HepG2 (cell line): Measurements from ENCODE around the gene CEP44. TPM values are rescaled to one million over a fixed set of nuclear protein-coding genes. Genes with fewer than 3 reads are reported as not detected.

Experiments used
- AKNA ChIP-seq: sonication (generic); formaldehyde crosslinking; IDR thresholded peaks from 2 replicates; pipeline ENCODE4 v1.4.0; 2020; ENCODE audit warnings: missing genetic modification reagents, borderline replicate concordance
- ELF3 ChIP-seq: IDR thresholded peaks from 2 replicates; pipeline ENCODE4 v1.6.1; 2016; ENCODE audit warnings: missing genetic modification reagents, missing compliant biosample characterization
- ETV5 ChIP-seq: IDR thresholded peaks from 2 replicates; pipeline ENCODE4 v1.6.1; 2018; ENCODE audit warnings: missing biosample characterization, missing genetic modification reagents, inconsistent platforms, borderline replicate concordance
- FOXK2 ChIP-seq: fragments of 450-650 bp; IDR thresholded peaks from 2 replicates; pipeline ENCODE4 v1.6.1; 2016
- KDM3A ChIP-seq: IDR thresholded peaks from 2 replicates; pipeline ENCODE4 v1.6.1; 2018; ENCODE audit warnings: low read depth, missing compliant biosample characterization
- NBN ChIP-seq: fragments of 450-650 bp; conservative IDR thresholded peaks from 2 replicates; pipeline ENCODE4 v1.6.1; 2017
- PRPF4 ChIP-seq: fragments of 200-400 bp; formaldehyde crosslinking; IDR thresholded peaks from 2 replicates; pipeline ENCODE4 v1.6.1; 2016; ENCODE audit warnings: low read length, low read depth; ENCODE audit not compliant: poor library complexity, severe bottlenecking
- SRY ChIP-seq: sonication (generic); formaldehyde crosslinking; IDR thresholded peaks from 2 replicates; pipeline ENCODE4 v1.8.0; 2022; ENCODE audit warnings: mild to moderate bottlenecking, missing genetic modification reagents
- TBX2 ChIP-seq: sonication (generic); formaldehyde crosslinking; IDR thresholded peaks from 2 replicates; pipeline ENCODE4 v1.5.0; 2020; ENCODE audit warnings: missing genetic modification reagents, mild to moderate bottlenecking, borderline replicate concordance
- ZNF260 ChIP-seq: sonication (generic); formaldehyde crosslinking; IDR thresholded peaks from 2 replicates; pipeline ENCODE4 v1.4.0; 2020; ENCODE audit warnings: missing genetic modification reagents, low read depth, mild to moderate bottlenecking, borderline replicate concordance
- ZNF3 ChIP-seq: IDR thresholded peaks from 2 replicates; pipeline ENCODE4 v1.7.0; 2017; ENCODE audit warnings: inconsistent platforms
- ZNF546 ChIP-seq: sonication (generic); formaldehyde crosslinking; conservative IDR thresholded peaks from 2 replicates; pipeline ENCODE4 v1.8.1; 2023; ENCODE audit warnings: mild to moderate bottlenecking, missing genetic modification reagents
- ZNF878 ChIP-seq: sonication (generic); formaldehyde crosslinking; IDR thresholded peaks from 2 replicates; pipeline ENCODE4 v1.8.1; 2023; ENCODE audit warnings: mild to moderate bottlenecking, missing genetic modification reagents, moderate library complexity
- polyA plus RNA-seq, 8 experiments: library from polyadenylated mRNA; depleted of rRNA in 3 of 8; stranded (reverse) in 7 of 8; unstranded in 1 of 8; fragments of >200 nt; fragmentation: Illumina TruSeq in 4 of 8; extraction: Trizol in 4 of 8; gene quantifications; 2 replicates each; pipeline versions ENCODE4 v1.2.1 to v1.2.3, GENCODE V29; 2011 to 2016; ENCODE audit warnings: low read depth in 4 of 8, missing spikeins in 1 of 8, mixed read lengths in 1 of 8; ENCODE audit not compliant: insufficient read depth in 1 of 8
- total RNA-seq, 5 experiments: library from RNA; depleted of rRNA; stranded (reverse); fragments of >200 nt; fragmentation: Illumina TruSeq; extraction: Trizol; gene quantifications; 2 replicates each; pipeline ENCODE4 v1.2.3, GENCODE V29; 2016; ENCODE audit warnings: low read depth in 1 of 5
- TF ChIP-seq, protein P1 (sequence below): sonication (generic); formaldehyde crosslinking; IDR thresholded peaks from 2 replicates; pipeline ENCODE4 v1.5.0; 2020; ENCODE audit warnings: mild to moderate bottlenecking, missing genetic modification reagents, borderline replicate concordance
- TF ChIP-seq, protein P2 (sequence below): fragments of 450-650 bp; IDR thresholded peaks from 2 replicates; pipeline ENCODE4 v1.6.1; 2016
- TF ChIP-seq, protein P3 (sequence below): IDR thresholded peaks from 2 replicates; pipeline ENCODE4 v1.6.1; 2018; ENCODE audit warnings: missing genetic modification reagents, mild to moderate bottlenecking, missing compliant biosample characterization

CEP44 gene
- total and polyA plus RNA-seq, 2 of the 13 experiments (the other 11 are each of a cell fraction or from before 2014, with no cell fraction given) = 5.5 to 11.9 TPM

DNA sequence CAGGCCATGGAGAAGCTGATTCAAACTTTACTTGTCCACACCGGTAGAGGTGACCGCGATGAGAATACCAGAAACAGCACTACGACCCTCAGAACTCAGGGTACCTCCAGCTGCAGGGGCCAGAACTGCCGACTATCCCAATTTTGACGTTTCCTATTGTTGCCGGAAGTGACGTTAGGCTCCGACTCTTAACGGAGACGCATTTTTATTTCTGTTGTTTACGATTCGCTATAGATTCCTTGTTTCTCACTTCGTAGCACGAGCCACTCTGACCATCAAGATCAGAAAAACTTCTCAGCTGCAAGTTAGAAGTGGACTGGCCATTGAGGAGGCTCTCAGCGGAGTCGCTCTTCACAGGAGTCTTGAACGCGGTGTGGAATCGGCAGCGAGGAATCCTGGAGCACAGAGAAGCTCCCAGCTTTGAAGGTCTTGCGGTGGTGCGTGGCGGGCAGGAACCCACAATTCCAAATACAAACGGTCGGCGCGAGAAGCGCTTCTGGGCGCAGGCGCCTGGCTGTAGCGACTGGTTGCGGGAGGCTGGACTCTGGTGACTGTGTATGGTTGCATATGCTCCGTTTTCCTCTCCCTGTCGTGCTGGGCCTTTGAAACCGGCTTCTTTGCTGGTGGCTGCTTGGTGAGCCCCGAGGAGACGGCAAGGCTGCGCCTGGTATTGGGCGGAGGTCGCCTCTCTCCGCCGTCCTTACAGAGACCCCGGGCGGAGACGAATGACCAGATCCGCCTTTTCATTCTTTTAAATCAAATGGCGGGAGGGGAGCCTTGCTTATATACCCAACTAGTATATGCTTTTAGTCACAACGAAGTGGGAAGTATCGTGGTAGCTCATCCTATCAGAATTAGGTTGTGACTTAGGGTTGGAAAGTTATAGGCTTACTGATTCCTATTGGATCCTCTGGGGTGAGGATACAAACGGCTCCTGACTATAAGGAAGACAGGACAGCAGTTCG is at the start of gene CEP44, which contains the start of gene FBXO8 (continued):
- TF ChIP-seq, protein P1, sequence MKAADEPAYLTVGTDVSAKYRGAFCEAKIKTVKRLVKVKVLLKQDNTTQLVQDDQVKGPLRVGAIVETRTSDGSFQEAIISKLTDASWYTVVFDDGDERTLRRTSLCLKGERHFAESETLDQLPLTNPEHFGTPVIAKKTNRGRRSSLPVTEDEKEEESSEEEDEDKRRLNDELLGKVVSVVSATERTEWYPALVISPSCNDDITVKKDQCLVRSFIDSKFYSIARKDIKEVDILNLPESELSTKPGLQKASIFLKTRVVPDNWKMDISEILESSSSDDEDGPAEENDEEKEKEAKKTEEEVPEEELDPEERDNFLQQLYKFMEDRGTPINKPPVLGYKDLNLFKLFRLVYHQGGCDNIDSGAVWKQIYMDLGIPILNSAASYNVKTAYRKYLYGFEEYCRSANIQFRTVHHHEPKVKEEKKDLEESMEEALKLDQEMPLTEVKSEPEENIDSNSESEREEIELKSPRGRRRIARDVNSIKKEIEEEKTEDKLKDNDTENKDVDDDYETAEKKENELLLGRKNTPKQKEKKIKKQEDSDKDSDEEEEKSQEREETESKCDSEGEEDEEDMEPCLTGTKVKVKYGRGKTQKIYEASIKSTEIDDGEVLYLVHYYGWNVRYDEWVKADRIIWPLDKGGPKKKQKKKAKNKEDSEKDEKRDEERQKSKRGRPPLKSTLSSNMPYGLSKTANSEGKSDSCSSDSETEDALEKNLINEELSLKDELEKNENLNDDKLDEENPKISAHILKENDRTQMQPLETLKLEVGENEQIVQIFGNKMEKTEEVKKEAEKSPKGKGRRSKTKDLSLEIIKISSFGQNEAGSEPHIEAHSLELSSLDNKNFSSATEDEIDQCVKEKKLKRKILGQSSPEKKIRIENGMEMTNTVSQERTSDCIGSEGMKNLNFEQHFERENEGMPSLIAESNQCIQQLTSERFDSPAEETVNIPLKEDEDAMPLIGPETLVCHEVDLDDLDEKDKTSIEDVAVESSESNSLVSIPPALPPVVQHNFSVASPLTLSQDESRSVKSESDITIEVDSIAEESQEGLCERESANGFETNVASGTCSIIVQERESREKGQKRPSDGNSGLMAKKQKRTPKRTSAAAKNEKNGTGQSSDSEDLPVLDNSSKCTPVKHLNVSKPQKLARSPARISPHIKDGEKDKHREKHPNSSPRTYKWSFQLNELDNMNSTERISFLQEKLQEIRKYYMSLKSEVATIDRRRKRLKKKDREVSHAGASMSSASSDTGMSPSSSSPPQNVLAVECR (CRISPR knock-in tag) = peak; percentile 96
- TF ChIP-seq ZNF260 (no peak), TBX2 (peak; percentile 44; the same call in 1 of the 2 replicates), ZNF546 (CRISPR knock-in tag) (no peak), ZNF3 (CRISPR knock-in tag) (no peak), PRPF4 (no peak), ZNF878 (CRISPR knock-in tag) (peak; percentile 76; the same call in 1 of the 2 replicates), SRY (CRISPR knock-in tag) (0 out of 2 replicates have a peak, but pooled peaks have one; percentile 27), FOXK2 (peak; percentile 95), AKNA (CRISPR knock-in tag) (peak; percentile 74; the same call in 1 of the 2 replicates), KDM3A (CRISPR knock-in tag) (0 out of 2 replicates have a peak, but pooled peaks have one; percentile 13), ELF3 (CRISPR knock-in tag) (0 out of 2 replicates have a peak, but pooled peaks have one; percentile 20), NBN (no peak), ETV5 (CRISPR knock-in tag) (0 out of 2 replicates have a peak, but pooled peaks have one; percentile 6)
- TF ChIP-seq, protein P2, sequence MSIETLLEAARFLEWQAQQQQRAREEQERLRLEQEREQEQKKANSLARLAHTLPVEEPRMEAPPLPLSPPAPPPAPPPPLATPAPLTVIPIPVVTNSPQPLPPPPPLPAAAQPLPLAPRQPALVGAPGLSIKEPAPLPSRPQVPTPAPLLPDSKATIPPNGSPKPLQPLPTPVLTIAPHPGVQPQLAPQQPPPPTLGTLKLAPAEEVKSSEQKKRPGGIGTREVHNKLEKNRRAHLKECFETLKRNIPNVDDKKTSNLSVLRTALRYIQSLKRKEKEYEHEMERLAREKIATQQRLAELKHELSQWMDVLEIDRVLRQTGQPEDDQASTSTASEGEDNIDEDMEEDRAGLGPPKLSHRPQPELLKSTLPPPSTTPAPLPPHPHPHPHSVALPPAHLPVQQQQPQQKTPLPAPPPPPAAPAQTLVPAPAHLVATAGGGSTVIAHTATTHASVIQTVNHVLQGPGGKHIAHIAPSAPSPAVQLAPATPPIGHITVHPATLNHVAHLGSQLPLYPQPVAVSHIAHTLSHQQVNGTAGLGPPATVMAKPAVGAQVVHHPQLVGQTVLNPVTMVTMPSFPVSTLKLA = peak; percentile 52
- TF ChIP-seq, protein P3, sequence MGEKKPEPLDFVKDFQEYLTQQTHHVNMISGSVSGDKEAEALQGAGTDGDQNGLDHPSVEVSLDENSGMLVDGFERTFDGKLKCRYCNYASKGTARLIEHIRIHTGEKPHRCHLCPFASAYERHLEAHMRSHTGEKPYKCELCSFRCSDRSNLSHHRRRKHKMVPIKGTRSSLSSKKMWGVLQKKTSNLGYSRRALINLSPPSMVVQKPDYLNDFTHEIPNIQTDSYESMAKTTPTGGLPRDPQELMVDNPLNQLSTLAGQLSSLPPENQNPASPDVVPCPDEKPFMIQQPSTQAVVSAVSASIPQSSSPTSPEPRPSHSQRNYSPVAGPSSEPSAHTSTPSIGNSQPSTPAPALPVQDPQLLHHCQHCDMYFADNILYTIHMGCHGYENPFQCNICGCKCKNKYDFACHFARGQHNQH (CRISPR knock-in tag) = peak; percentile 61; the same call in 1 of the 2 replicates
